GOT3 (cell line): ENCODE measurements around the gene ACSF3.

Experiments
- DNase-seq: peaks from one replicate; lab custom pipeline; 2025; ENCODE audit warnings: mixed read lengths; lab: John Stamatoyannopoulos, UW

Gene ACSF3

GRCh38 chr16:89131783-89132182 is 38.1 kb downstream of the ACSF3 start:
- no peak for DNase-seq

DNA sequence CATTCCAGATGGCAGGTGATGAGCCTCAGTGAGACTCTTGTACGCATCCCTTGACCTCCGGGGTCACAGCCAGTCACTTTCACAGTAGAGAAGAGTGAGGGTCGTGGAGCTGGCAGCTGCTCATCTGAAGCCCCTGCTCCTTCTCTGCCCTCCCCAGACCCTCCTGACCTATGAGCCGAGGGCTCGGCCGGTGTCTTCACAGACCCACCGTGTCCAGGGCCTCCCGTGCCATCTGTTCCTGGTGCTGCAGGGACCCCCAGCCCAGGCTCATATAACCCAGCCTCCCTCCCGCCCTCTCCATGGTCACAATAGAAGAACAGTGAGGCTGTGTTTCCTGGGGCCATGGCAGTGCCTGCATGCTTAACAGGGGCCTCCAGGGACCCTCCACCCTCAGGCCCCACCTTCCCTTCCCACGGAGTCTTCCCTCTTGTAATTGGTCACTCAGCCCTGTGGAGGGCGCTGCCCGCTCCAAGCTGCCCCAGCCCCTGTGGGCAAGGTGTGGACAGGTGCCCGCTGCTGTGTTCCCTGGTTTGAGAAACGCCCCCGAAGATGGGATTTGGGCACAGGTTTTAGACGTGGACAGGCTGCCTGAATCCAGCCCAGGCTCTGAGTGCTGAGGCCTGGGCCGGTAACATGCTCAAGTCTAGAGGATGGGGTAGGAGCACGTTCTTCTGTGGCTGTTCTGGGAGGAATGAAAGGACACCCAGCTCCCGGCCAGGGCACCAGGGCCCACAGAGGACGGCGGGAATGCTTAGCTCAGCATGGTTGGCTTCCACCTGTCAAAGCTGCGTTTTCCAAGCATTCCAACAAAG is 38.7 kb downstream of the ACSF3 start:
- no peak for DNase-seq

- no peak for DNase-seq
These were observed 39.9 kb downstream of the ACSF3 start for GRCh38 chr16:89133457-89134127.

- no peak for DNase-seq
These were observed 40.6 kb downstream of the ACSF3 start for GRCh38 chr16:89134269-89134668.

- DNase-seq, result no peak
These were observed 41.5 kb downstream of the ACSF3 start for GRCh38 chr16:89135166-89135565.

DNA sequence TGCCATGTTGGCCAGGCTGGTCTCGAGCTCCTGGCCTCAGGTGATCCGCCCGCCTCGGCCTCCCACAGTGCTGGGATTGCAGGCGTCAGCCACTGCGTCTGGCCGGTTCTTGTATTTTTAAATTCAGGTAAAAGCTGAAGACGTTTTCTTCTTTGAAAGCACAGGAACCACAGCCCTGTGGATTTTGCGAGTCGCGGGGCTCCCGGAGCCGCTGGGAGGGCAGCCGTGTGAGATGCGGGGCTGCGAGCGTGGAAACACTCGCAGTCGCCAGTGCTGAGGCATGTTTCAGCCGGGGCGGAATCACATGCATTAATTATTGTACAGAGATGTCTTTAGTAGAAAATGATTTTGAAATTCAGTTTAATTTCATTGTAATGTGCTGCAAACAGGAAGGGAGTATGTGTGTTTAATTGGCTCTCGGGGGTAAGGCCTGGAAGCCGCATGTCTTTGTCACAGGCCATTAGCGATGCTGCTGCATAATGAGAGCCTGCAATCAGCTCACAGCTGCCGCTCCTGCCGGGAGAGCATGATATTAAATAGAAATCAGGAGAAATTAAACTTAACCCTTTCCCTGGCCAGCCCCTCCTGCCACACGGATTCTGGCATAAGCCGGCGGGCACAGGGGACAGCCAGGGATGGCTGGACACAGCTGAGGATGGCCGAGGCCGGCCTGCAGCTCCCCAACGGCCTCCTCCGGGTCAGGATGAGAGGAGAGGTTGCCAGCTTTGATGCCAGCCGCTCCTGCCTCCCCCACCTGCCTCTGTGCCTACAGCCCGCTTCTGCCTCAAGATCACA is 42.5 kb downstream of the ACSF3 start:
- no peak for DNase-seq

DNA sequence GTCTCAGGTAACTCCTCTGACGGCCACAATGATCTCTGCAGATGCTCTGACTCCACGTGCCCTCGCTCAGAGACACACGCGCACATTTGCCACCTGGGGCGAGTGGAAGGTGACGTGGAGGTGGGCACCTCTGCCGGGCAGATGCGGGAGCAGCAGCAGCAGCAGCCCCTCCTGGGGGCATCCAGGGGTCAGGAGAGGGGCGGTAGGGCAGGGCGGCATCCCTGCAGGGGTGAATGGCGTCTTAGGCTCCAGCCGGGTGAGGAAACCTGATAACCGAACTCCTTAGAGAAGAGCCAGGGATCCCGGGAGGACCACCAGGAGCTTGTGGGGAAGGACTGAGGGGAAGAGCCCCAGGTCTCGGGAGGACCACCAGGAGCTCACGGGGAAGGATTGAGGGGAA is 43.3 kb downstream of the ACSF3 start:
- no peak for DNase-seq

GRCh38 chr16:89137666-89138512 is 44.2 kb downstream of the ACSF3 start:
- no peak for DNase-seq

DNA sequence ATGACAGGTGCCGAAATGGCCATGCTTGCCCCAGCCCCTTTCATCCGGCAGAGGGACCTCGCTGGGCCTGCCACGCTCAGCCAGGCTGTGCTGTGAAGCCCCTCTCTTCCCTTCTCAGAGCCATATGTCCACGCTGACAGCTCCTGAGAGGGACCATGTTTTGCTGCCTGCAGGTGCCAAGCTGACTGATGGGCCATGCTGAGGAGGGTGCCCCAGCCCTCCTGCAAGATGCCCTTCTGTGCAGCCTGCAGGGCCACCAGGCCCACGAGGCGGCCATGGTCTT is 44.8 kb downstream of the ACSF3 start:
- no peak for DNase-seq

GRCh38 chr16:89138843-89139520 is 45.3 kb downstream of the ACSF3 start:
- DNase-seq, result no peak

DNA sequence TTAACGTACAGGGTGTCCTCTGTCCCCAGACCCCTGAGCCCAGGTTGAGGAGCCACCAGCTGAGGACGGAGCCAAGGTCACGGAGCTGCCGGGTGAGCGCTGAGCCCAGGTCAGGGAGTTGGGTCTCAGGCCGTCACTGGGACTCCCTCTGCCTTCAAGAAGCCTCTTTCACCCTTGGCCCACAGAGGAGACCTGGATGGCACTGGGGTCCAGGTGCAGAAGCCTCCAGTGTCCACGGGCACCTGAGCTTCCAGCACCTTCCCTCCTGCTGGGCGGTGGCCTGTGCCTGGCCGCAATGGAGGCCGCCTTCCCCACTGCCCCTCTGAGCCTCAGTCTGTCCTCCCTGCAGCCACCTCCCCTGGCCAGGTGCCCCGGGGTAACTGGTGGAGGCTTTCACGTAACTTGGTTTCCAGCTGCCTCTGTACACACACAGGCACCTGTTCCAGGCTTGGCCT is 46.3 kb downstream of the ACSF3 start:
- no peak for DNase-seq

DNA sequence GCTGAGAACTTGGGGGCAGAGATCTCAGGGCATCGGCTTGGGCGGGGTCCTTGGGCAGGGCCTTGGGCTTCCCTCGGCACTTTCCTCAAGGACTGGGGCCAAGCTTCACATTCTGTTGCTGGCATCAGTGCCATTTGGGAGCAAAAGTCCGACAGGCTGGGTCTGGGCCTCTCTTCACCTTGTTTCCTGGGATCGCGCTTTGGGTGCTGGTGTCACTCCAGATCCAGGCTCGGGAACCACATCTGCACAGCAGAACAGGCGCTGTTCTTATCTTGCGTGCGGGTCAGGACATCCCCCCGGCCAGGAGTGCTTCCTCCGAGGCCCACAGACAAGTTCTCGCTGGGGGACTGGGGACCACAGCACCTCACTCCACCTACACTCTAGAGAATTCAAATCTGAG is 46.7 kb downstream of the ACSF3 start:
- DNase-seq, result no peak

DNA sequence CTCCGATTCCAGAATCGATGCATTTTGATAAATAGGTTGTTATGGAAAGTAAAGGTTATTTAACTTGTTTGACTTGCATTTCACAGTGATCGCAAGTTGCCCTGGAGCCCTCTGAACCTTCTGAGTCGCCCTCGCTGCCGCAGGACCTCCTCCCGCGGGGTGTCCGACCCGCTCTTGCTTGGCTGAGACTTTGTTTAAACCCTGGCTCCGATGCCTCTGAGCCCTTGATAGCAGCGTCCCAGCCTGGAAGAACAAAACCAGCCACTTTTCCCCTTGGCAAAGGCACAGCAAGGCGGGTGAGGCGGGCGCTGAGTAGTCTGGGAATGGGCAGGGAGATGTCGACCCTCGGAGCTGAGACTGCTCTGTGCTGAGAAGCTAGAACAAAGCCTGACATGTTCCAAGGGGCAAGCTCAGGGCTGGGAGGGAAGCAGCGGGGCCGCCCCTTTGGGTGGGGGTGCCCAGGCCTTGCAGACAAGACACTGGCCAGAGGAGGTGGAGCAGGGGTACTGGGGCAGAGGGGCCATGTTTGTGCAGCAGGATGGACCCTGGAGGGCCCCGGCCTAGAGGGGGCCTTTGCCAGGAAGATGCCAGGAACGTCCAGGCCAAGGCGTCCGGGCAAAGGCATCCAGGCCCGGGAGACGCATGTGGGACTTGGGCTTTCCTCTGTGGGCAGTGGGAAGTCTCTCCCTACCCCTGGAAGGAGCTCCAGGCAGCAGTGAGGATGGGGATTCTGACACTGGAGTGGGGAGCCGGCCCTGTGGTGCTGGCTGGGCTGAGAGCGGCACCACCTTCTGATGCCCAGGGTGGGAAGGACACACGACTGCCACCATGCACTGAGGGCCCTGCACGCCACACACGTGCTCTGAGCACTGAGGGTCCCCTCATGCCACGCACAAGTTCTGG is 47.6 kb downstream of the ACSF3 start:
- no peak for DNase-seq

DNA sequence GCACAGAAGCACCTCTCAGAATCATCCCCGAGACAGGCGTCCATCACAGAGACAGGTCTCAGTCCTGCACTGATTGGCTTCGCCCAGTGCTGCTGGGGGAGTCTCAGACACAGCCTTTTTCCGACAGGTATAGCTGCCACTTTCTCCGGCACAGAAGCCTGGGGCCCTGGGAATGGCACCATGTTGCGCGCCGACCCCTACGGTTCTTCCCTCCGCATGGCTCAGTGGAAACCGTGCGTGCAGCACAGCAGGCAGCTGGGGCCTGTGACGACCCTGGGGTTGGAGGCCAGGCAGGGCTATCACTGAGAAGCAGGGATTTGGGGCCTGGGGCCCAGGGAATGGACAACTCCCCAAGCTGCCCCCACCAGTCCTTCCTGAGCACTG is 48.2 kb downstream of the ACSF3 start:
- DNase-seq, result no peak

GRCh38 chr16:89142474-89143195 is 49.0 kb downstream of the ACSF3 start:
- no peak for DNase-seq

- no peak for DNase-seq
These were observed 49.6 kb downstream of the ACSF3 start for GRCh38 chr16:89143201-89143741.

- DNase-seq, result no peak
These were observed 50.4 kb downstream of the ACSF3 start for GRCh38 chr16:89143911-89144675.

DNA sequence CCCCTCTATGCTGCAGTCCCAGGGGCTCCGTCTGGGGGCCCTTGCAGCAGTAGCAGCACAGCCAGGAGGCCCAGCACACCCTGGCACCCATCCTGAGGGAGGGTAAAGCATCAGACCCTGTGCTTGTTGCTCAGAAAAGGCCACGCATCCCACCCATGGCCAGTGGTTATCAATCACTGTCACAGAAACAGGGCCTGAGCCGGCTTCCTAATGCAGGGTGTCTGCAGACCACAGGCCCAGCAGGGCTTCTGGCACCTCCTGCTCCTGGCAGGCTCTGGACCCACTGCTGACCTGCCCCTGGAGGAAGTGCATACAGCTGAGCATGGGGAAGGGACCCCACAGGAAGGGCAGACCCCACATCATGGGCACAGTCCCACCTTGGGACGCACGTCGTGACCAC is 51.0 kb downstream of the ACSF3 start:
- DNase-seq, result no peak
